ENCODE data around the gene SPRTN. TPM values are rescaled to one million over a fixed set of nuclear protein-coding genes. Genes with fewer than 3 reads are reported as not detected.

SPRTN gene
- polyA plus RNA-seq, 1 donor from 2014 or later, result 11.8 TPM

Other genes with a start within 250 kb of the SPRTN start
- 8.0 and 8.2 TPM in 2 replicates for gene TRIM67, start 176.2 kb upstream of the SPRTN start, polyA plus RNA-seq
- 50.8 and 58.6 TPM in 2 replicates for gene GNPAT, start 97.1 kb upstream of the SPRTN start, polyA plus RNA-seq
- gene EXOC8, start 441 bp upstream of the SPRTN start, polyA plus RNA-seq, result 12.9 and 16.9 TPM in 2 replicates
- 32.6 and 33.2 TPM in 2 replicates for gene EGLN1, start 84.0 kb downstream of the SPRTN start, polyA plus RNA-seq
- 55.1 and 55.2 TPM in 2 replicates for gene TSNAX, start 190.4 kb downstream of the SPRTN start, polyA plus RNA-seq

All from neural cell (in vitro differentiated cells).